HEK293 (cell line): ENCODE data around the gene GPR21.

ENCODE experiments used
- CTCF ChIA-PET: fragments of 350-600 bp; formaldehyde crosslinking; extraction: SDS; loops from one replicate; lab custom pipeline; 2021; ENCODE audit warnings: antibody characterized with exemption; lab: Yijun Ruan, JAX
- POLR2A ChIA-PET: fragments of 300-600 bp; formaldehyde crosslinking; extraction: SDS; loops from one replicate; lab custom pipeline; 2020; ENCODE audit warnings: antibody characterized with exemption, inconsistent platforms; lab: Yijun Ruan, JAX
- H3K27ac ChIP-seq: fragments of 200-500 bp; sonication (Bioruptor generic); 2 replicates; pipeline ENCODE4 v1.5.1; 2014; ENCODE audit warnings: low read depth, low read length, control low read depth, inconsistent platforms; ENCODE audit errors: extremely low read depth
- H3K36me3 ChIP-seq, 2 experiments: fragments of 200-500 bp in 1 of 2; sonication (Bioruptor generic) in 1 of 2; 1 replicate in 1 of 2; 2 replicates in 1 of 2; pipeline ENCODE4 v1.5.1; 2014 to 2017; ENCODE audit warnings: inconsistent platforms in 2 of 2, low read length in 2 of 2; ENCODE audit not compliant: control insufficient read depth in 2 of 2, insufficient read depth in 1 of 2
- H3K4me1 ChIP-seq: fragments of 200-500 bp; sonication (Bioruptor generic); 2 replicates; pipeline ENCODE4 v1.5.1; 2014; ENCODE audit warnings: mild to moderate bottlenecking, low read length, inconsistent platforms; ENCODE audit not compliant: control insufficient read depth, insufficient read depth
- H3K4me3 ChIP-seq: 2 replicates; pipeline ENCODE4 v1.5.1; 2011; ENCODE audit warnings: low read depth, mild to moderate bottlenecking, control low read depth, low read length, moderate library complexity
- H3K9me3 ChIP-seq: fragments of 200-500 bp; sonication (Bioruptor generic); 2 replicates; pipeline ENCODE4 v1.5.1; 2014; ENCODE audit warnings: low read depth, low read length, inconsistent platforms; ENCODE audit not compliant: control insufficient read depth, insufficient read depth
- HOXA7 ChIP-seq: sonication (generic); formaldehyde crosslinking; IDR thresholded peaks from 2 replicates; pipeline ENCODE4 v1.8.1; 2022; ENCODE audit warnings: missing genetic modification reagents, borderline replicate concordance
- HOXD13 ChIP-seq: sonication (generic); formaldehyde crosslinking; IDR thresholded peaks from 2 replicates; pipeline ENCODE4 v1.8.0; 2022; ENCODE audit warnings: missing genetic modification reagents, borderline replicate concordance
- IKZF3 ChIP-seq: fragments of 450-650 bp; IDR thresholded peaks from 2 replicates; pipeline ENCODE4 v1.5.0; 2018; ENCODE audit warnings: missing biosample characterization, mild to moderate bottlenecking, missing genetic modification characterization, moderate library complexity
- PRDM1 ChIP-seq: fragments of 450-650 bp; formaldehyde crosslinking; IDR thresholded peaks from 2 replicates; pipeline ENCODE4; 2016; ENCODE audit warnings: missing biosample characterization, missing genetic modification characterization
- ZBTB6 ChIP-seq: fragments of 450-650 bp; formaldehyde crosslinking; IDR thresholded peaks from 2 replicates; pipeline ENCODE4 v1.5.1; 2017; ENCODE audit warnings: missing biosample characterization, missing genetic modification characterization
- ZNF121 ChIP-seq: fragments of 450-650 bp; formaldehyde crosslinking; IDR thresholded peaks from 2 replicates; pipeline ENCODE4 v1.5.1; 2016; ENCODE audit warnings: missing biosample characterization, missing genetic modification characterization
- ZNF391 ChIP-seq: fragments of 450-650 bp; formaldehyde crosslinking; IDR thresholded peaks from 2 replicates; pipeline ENCODE4 v1.5.1; 2016; ENCODE audit warnings: low read depth, missing biosample characterization, missing genetic modification characterization, borderline replicate concordance
- ZNF398 ChIP-seq: fragments of 450-650 bp; formaldehyde crosslinking; IDR thresholded peaks from 2 replicates; pipeline ENCODE4 v1.5.1; 2017; ENCODE audit warnings: missing biosample characterization, missing genetic modification characterization
- ZNF623 ChIP-seq: fragments of 450-650 bp; formaldehyde crosslinking; IDR thresholded peaks from 2 replicates; pipeline ENCODE4 v1.5.1; 2016; ENCODE audit warnings: missing biosample characterization, missing genetic modification characterization
- TF ChIP-seq, protein P1 (sequence below): fragments of 450-650 bp; formaldehyde crosslinking; optimal IDR thresholded peaks from 2 replicates; pipeline ENCODE3; 2016; ENCODE audit warnings: missing biosample characterization, mild to moderate bottlenecking, missing genetic modification characterization
- TF ChIP-seq, protein P2 (sequence below): fragments of 450-650 bp; formaldehyde crosslinking; IDR thresholded peaks from 2 replicates; pipeline ENCODE4 v1.5.1; 2016; ENCODE audit warnings: missing biosample characterization, missing genetic modification characterization, borderline replicate concordance

GPR21 gene

DNA sequence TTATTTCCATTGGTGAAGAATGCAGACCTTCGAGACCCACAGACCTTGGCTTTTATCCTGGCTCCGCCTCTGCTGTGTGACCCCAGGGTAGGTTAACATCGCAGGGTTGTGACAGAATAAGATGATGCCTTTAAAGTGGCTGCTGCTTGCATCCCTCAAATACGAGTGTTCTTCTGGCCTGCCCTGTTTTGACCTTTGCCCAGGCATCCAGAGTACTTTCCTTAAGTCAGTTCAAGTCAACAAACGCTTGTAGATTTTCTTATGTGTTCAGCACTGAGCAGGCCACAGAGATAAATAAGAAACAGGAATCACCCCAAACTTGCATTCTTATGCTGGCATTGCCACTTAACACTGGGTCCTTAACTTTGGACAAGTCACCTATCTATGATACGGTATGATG is 50.2 kb downstream of the GPR21 start:
- TF ChIP-seq PRDM1 (tag by site-specific recombination): no peak
- no peak for TF ChIP-seq ZNF121 (tag by site-specific recombination)
- no peak for TF ChIP-seq ZNF391 (tag by site-specific recombination)
- TF ChIP-seq ZNF623 (tag by site-specific recombination): no peak
- TF ChIP-seq IKZF3 (tag by site-specific recombination): no peak
- TF ChIP-seq, protein P1, sequence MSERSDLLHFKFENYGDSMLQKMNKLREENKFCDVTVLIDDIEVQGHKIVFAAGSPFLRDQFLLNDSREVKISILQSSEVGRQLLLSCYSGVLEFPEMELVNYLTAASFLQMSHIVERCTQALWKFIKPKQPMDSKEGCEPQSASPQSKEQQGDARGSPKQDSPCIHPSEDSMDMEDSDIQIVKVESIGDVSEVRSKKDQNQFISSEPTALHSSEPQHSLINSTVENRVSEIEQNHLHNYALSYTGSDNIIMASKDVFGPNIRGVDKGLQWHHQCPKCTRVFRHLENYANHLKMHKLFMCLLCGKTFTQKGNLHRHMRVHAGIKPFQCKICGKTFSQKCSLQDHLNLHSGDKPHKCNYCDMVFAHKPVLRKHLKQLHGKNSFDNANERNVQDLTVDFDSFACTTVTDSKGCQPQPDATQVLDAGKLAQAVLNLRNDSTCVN (tag by site-specific recombination): no peak
- TF ChIP-seq HOXA7 (CRISPR knock-in tag): no peak
- no peak for TF ChIP-seq ZNF398 (tag by site-specific recombination)
- no peak for TF ChIP-seq ZBTB6 (tag by site-specific recombination)
- TF ChIP-seq, all 188 proteins: peak for 0
- POLR2A ChIA-PET: no interaction called here
- Histone ChIP-seq H3K36me3 (peaks cover 8 to 75% of the 10 kb centered on the region in 2 experiments), H3K4me1 (no peaks in the 10 kb centered on the region), H3K9me3 (no peaks in the 10 kb centered on the region), H3K27ac (no peak overlapping the region), H3K4me3 (no peak overlapping the region)
- CTCF ChIA-PET: interaction anchor here (0.7 to 4.7 kb wide), 5 partner anchors 9 to 302 kb away, joined by 3 to 83 read pairs (median 3); no protein-coding TSS in a partner anchor

- Histone ChIP-seq H3K27ac (no peak overlapping the region), H3K36me3 (peaks cover 7 to 77% of the 10 kb centered on the region in 2 experiments), H3K4me1 (no peaks in the 10 kb centered on the region), H3K9me3 (no peaks in the 10 kb centered on the region), H3K4me3 (no peak overlapping the region)
- ChIA-PET POLR2A (no interaction called here), CTCF (interaction anchor here (0.9 to 2.0 kb wide), 3 partner anchors 266 to 302 kb away, joined by 3 to 14 read pairs (median 3); no protein-coding TSS in a partner anchor)
- TF ChIP-seq HOXD13: no peak
- TF ChIP-seq, protein P2, sequence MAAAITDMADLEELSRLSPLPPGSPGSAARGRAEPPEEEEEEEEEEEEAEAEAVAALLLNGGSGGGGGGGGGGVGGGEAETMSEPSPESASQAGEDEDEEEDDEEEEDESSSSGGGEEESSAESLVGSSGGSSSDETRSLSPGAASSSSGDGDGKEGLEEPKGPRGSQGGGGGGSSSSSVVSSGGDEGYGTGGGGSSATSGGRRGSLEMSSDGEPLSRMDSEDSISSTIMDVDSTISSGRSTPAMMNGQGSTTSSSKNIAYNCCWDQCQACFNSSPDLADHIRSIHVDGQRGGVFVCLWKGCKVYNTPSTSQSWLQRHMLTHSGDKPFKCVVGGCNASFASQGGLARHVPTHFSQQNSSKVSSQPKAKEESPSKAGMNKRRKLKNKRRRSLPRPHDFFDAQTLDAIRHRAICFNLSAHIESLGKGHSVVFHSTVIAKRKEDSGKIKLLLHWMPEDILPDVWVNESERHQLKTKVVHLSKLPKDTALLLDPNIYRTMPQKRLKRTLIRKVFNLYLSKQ (tag by site-specific recombination): no peak
Measured at GRCh38 chr9:123084256-123084655, 50.8 kb downstream of the GPR21 start.
